SK-MEL-5 (cell line): ENCODE measurements around the gene TPSB2. TPM values are rescaled to one million over a fixed set of nuclear protein-coding genes. Genes with fewer than 3 reads are reported as not detected.
"Not testable (repeated sequence)": the region's sequence is repeated elsewhere in the genome, so short reads cannot be mapped to it uniquely, and the experiment has no call there.

ENCODE experiments used
- DNase-seq: peaks from one replicate; pipeline ENCODE4 v3.0.0-alpha.2; 2016; ENCODE audit warnings: low read depth, low spot score
- in situ Hi-C: cut with HindIII; loops from 2 replicates; pipeline ENCODE4 v1.10.0; 2016; ENCODE audit warnings: low sequenced_read_pairs, high pct_unique_total_duplicates, low pct_unique_long_range_greater_than_20kb
- total RNA-seq: library from RNA; depleted of rRNA; stranded (reverse); fragments of >200 nt; shearing (Covaris generic); gene quantifications from 2 replicates; pipeline ENCODE4 v1.2.3, GENCODE V29; 2014

Gene TPSB2
- total RNA-seq, 1 experiment from 2014 or later, result not detected

DNA sequence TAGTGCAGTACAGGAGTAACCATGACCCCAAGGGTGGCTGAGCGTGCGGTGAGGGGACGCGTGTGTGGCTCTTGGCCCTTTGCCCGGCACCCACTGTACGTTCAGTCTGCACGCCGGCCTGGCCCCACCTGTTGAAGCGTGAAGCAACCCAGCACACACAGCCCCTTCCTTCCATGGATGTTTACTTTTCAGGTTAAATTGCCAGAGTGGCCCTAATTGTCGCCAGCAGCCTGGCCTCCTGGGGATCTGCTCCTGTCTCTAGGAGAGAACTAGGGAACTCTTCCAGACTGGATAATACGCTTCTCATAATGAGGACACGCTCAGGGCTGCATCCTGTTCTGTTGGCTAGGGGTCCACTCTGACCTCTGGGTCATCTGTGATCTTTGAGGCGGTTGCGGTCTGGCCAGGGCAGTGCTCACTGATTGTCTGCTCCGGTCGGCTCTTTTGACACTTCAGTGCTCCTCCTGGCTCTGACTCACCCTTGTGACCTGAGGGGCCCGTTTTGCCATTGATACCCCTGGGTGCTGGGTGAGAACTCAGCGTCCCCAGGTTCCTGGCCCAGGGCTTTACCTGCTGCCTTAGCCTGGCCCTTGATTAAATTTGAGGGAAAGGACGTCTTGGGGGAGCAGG is 32.6 kb downstream of the TPSB2 start:
- DNase-seq, result no peak
- in situ Hi-C loops, result no loop called here

DNA sequence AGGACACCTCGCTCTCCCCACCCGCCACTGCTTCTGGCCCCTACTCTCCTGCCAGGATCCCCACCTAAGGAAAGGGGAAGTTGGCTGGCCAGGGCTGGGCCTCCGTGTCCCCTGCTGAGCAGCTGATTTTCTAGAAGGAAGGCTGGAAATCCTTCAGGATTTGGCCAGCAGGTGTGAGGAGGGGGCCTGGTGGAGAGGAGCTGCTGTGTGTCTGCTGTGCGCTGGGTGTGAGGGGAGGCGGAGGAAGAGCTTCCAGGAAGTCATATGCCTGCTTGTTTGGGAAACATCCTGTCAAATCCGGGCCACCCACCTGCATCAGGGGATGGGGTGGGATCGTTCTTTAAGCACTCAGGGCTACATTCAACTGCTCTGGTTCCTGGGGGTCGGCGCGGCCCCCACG is 33.5 kb downstream of the TPSB2 start:
- in situ Hi-C loops, result no loop called here
- DNase-seq, result no peak

DNA sequence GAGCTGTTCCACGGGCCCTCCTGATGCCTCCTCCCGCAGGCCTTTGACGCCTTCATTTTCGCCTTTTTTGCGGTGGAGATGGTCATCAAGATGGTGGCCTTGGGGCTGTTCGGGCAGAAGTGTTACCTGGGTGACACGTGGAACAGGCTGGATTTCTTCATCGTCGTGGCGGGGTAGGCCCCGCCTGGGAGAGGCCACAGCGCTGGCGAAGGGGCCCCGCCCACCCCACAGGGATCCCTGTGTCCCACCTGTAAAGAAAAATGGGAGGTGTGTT is 34.7 kb downstream of the TPSB2 start:
- in situ Hi-C loops, result no loop called here
- DNase-seq, result no peak

DNA sequence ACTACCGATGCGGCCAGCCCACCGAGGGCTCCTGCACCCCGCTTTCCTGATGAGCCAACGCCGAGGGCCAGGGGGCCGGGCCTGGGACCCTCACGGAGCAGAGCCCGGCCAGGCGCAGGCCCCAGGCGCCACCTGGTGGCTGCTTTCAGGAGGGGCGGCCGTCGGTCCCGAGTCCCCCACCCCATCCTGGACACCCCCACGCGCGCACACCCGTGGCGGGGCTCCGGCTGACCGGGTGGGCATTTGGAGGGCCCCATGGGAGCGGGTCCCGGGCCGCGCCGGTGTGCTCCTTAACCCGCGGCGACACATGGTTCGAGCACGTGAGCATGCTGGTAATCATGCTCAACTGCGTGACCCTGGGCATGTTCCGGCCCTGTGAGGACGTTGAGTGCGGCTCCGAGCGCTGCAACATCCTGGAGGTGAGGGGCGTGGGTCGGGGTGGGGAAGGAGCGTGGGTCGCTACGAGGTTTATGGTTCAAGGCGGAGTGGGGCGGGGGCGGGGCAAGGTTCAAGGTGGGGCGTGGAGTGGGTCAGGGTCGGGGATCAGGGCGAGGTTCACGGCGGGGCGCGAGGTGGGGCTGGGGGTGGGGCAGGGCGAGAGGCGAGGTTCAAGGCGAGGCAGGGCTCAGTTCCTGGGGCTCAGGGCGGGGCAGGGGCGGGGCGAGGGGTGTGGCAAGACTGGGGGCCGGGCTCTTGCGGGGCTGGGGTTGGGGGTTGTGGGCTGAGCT is 35.2 kb downstream of the TPSB2 start:
- no peak for DNase-seq
- in situ Hi-C loops, result no loop called here

DNA sequence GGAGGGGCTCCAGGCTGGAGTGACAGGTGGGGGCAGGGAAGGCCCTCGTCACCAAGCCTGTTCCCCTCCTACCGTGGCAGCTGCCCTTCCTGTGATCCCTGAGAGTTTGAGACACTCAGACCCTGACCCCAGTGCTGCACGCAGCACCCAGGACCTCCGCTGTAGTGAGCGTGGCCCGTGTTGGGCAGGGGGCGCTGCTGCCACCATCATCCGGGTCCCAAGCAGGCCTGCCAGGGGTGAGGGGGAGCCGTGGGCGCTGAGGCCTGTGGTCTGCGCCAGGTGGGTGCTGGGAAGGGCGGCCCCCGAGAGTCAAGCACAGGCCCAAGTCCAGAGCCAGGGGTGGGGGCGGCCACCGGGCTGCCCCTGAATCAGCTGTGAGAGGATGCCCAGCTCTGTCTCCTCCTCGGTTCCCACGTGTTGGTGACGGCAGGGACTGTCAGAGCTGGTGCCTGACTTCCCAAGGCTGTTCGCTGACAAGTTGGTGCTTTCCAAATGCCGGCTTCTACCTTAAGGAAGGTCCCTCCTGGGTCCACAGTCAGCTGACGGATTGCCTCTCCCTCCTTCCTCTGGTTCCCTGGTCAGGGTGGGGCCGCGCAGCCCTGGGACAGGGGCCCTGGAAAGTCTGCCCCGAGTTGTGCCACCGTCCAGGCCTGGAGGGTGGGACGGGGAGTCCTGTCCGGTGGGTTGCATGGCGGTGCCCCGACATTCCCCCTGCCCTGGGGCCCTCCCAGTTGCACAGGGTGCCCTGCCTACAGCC is 36.0 kb downstream of the TPSB2 start:
- no peak for DNase-seq
- in situ Hi-C loops, result no loop called here

DNA sequence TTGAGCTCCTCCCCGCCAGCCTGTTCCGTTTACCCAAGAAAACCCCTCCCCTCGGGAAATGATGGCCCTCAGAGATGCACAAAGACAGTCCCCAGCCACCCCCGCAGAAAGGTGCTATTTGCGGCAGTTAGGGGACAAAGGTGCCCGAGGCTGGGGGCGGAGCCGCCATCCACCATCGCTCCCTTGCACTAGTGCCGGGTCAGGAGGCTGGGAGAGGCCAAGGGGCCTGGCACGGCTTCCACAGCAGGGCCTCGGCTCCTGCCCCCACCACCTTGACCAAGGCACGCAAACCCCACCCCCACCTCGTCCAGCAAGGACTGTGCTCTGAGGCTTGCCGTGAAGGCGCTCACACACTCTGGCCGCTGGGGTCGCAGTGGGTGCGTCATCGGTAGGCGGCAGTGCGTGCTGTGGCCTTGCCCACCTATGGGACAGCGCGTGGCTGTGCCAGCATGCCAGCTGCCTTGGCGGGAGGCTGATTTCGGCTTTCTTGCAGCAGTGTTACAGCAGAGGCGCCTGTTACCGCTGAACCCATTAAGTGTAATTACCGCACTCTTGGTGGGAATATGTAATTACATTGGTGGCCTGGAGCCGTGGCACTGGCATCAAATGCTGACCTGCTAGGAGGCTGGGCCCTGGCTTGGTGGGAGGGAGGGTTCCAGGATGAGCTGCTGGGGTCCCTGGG is 36.7 kb downstream of the TPSB2 start:
- in situ Hi-C loops, result no loop called here

DNA sequence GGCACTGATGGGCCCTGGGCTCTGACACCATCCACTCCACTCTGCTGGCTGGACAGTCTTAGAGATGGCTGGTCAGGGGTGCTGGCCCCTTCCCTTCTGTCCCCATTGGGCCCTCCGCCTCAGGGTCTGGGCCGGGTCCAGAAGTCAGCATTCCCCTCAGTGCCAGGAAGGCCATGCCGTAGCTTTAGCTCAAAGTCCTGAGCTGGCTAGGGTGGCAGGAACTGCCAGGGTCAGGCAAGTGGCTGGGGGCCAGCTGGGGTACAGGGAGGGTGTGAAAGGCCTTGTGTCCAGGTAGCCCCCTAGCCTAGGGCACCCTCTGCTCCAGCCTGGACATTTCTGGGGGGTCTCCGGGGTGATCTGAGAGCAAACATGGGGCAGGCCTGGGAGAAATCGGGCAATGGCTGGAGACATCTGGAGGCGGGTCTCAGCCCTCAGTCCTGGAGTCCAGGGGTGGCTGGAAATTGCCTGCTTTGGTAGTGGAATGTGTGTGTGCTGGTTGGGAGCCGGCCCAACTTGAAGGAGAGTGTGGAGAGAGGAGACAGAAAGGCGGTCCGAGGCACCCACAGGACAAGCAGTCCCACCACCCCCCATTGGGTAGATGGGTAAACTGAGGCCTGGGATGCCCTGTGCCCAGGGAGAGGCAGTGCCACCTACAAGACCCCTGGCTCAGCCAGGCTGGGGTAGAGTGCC is 37.5 kb downstream of the TPSB2 start:
- DNase-seq, result no peak
- in situ Hi-C loops, result no loop called here

More for the DNA sequence above, 36.7 kb downstream of the TPSB2 start:
- no peak for DNase-seq

DNA sequence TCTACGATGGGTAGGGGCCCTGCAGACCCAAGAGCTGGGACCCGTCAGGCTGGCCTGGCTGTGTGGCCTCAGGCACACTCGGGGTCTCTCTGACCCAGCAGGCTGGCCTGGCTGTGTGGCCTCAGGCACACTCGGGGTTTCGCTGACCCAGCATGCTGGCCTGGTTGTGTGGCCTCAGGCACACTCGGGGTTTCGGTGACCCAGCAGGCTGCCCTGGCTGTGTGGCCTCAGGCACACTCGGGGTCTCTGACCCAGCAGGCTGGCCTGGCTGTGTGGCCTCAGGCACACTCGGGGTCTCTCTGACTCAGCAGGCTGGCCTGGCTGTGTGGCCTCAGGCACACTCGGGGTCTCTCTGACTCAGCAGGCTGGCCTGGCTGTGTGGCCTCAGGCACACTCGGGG is 39.2 kb downstream of the TPSB2 start:
- DNase-seq, in situ Hi-C loops: not testable (repeated sequence)

DNA sequence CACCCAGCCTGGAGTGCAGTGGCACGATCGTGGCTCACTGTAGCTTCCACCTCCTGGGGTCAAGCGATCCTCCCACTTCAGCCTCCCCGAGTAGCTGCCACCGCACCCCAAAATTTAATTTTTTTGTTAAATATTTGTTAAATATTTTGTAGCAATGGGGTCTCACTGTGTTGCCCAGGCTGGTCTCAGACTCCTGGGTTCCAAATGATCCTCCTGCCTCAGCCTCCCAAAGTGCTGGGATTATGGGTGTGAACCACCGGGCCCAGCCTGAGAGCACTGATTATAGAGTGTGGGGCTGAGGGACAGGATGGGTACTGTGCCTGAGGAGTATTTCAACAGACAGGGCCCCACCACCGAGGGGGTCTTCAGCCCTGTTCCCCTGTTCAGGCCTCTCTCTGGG is 40.5 kb downstream of the TPSB2 start:
- in situ Hi-C loops, result no loop called here
- DNase-seq, result no peak

DNA sequence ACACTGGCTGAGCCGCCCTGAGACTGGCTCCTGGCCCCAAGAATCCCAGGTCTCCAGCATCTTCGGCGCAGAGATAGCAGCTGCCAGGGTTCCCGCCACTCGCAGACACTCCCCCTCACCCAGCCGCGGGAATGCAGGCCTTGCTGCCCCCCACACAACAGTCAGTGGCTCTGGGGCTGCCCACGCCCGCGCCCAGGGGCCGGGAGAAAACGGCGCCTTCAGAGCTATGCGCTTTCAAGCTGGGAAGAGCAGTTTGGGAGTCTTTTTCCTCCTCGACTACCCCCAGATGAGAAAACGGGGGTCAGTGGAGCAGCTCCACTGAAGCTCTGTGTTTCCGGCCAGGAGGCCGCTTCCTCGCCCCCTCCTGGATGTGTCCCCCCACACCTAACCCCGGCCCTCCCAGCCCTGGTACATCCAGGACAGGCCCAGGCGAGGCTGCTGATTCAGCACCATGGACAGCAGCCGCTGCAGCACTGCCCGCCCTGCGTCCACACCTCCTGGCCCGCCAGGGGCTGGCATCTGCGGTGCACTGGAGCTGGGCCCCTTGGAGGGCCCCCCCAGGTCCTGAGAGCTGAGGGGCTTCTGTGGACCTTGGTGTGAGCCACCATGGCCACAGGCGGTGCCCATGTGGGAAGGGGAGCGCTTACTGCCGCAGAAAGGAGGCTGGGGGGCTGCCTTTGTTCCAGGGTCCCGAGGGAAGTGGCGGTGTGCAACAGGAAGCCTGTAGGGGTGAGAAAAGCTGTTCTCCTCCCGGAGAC is 41.4 kb downstream of the TPSB2 start:
- peak; percentile 28 for DNase-seq
- in situ Hi-C loops, result no loop called here

DNA sequence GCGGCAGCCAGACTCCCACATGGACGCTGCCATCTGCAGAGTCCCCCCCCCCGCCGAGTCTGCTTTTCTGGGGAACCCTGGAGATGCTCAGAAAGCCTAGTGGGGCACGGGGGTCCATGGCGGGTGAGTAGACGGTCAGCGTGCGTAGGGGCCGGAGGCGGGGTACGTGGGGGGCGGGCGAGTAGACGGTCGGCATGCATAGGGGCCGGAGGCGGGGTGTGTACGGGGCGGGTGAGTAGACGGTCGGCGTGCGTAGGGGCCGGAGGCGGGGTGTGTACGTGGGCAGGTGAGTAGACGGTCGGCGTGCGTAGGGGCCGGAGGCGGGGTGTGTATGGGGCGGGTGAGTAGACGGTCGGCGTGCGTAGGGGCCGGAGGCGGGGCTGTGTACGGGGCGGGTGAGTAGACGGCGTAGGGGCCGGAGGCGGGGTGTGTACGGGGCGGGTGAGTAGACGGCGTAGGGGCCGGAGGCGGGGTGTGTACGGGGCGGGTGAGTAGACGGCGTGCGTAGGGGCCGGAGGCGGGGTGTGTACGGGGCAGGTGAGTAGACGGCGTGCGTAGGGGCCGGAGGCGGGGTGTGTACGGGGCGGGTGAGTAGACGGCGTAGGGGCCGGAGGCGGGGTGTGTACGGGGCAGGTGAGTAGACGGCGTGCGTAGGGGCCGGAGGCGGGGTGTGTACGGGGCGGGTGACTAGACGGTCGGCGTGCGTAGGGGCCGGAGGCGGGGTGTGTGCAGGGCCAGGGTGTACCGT is 44.4 kb downstream of the TPSB2 start:
- in situ Hi-C loops, DNase-seq: not testable (repeated sequence)

DNA sequence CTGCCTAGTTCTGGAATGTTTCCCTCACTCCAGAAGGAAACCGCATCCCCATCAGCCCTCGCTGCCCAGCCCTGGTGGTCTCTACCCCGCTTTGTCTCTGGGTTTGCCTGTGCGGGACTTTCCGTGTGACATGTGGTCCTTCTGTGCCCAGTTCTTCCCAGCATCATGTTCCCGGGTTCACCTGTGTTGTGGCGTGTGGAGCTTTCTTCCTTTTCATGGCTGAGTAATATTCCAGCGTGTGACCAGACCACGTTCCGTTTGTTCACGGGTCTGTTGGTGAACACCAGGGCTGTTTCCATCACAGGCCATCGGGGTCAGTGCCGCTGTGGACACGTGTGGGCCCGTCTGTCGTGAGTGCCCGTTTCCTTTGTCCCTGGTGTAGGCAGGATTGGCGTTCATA is 45.0 kb downstream of the TPSB2 start:
- in situ Hi-C loops, result no loop called here
- DNase-seq, result no peak

DNA sequence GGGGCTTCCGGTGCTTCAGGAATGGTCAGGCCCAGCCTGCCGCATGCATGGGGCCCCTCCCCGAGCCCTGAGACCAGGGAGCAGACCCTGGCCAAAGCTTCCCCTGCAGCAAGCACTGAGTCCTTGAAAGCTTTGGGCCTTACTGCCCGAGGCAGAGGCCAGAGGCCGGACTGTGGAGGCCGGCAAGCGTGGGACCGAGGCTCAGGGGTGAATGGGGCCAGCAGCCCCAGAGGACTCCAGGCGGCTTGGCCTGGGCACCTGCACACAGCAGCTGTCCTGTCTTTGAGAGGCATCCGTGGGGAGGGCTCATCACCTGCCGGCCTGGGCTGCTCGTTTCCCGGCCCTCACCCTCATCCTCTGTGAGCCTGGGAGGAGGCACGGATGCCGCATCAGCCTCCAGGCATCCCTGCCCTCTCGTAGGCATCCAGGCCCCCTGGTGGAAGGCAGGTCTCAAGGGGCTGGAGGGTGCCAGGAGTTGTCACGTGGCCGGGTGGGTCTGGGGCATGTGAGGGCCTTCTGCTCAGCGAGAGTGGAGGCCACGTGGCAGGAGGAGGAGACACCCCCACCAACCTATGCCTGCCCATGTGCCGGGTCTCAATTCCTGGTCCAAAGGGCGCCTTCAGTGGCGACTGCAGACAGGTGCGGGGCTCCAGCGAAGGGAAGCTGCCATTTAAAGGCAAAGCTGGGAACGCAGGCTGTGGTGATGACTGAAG is 45.7 kb downstream of the TPSB2 start:
- in situ Hi-C loops, result no loop called here
- peak; percentile 26 for DNase-seq

DNA sequence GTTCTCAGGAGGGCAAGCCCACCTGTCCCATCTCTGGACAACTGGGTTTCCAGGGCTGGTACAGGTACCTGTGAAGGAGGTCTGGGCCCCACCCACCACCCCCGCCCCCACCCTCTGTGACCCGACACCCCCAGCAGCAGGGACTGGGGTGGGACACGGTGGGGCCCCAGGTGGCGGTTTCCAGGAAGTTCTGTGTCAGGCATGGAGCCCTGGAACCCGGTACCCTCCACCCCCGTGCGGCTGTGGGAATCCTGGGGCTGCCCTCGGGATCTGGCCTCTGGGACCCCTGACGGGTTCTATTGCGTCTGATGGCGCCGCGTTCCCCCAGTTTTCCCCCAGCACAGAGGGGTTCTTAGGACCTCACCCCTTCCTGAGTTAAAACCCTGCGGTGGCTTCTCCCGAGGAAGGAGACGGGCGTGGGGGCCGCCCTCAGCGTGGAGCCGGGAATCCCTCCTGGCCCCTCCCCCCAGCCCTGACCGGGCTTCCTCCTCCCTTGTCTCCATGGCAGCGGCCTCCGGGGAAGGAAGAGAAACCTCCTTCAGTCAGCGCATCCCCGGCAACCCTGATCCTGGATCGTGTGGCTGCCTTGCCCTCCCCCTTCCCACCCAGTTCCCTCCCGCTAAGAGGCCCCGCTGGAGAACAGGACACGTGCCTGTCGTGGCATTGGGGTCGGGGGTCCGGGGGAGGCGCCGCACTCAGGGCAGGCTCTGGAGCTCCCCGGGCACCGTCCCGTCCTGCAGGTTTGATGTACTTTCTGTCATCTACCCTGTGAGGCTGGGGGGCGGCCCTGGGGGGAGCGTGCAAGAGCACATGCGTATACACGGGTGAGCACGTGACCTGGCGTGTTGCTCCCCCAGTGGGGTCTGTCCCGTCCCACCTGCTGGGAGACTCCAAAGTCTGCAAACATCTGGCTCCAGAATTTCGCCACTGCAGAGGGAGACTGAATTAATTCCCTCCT is 46.8 kb downstream of the TPSB2 start:
- no peak for DNase-seq
- in situ Hi-C loops, result no loop called here

DNA sequence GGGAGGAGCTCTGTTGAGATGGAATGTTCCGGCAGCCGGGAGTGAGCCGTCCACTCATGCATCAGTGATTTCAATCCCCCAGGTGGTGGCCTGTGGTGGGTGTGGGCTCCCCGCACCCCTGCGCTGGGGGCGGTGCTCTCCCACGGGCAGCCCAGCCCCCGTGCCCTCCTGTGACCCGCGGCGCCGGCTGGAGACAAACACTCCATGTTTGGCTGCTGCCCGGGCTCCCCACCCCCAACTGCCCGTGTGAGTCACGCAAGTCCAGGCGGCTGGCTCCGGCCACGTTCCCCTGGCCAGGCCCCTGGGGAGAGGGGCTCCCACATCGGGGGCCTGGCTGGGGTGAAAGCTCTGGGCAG is 47.7 kb downstream of the TPSB2 start:
- DNase-seq, result no peak
- in situ Hi-C loops, result no loop called here
